Epithelial cell of proximal tubule (primary cell): Measurements from ENCODE around the gene PSMD6. TPM values are rescaled to one million over a fixed set of nuclear protein-coding genes. Genes with fewer than 3 reads are reported as not detected.

Experiments used
- DNase-seq: peaks from one replicate; pipeline ENCODE4 v3.0.0-alpha.2; 2011; ENCODE audit warnings: low read depth
- H3K4me3 ChIP-seq: 2 replicates; pipeline ENCODE4 v1.5.1; 2011; ENCODE audit warnings: low read depth, mild to moderate bottlenecking, low read length
- total RNA-seq: library from RNA; depleted of rRNA; stranded (reverse); fragments of >200 nt; gene quantifications from 2 replicates; pipeline ENCODE4 v1.2.3, GENCODE V29; 2015
- TF ChIP-seq, protein P1 (sequence below): conservative IDR thresholded peaks from 2 replicates; pipeline ENCODE4 v1.5.1; 2012; ENCODE audit warnings: low read depth, mild to moderate bottlenecking, low read length

Gene PSMD6
- total RNA-seq, 1 donor from 2014 or later: 92.1 TPM

DNA sequence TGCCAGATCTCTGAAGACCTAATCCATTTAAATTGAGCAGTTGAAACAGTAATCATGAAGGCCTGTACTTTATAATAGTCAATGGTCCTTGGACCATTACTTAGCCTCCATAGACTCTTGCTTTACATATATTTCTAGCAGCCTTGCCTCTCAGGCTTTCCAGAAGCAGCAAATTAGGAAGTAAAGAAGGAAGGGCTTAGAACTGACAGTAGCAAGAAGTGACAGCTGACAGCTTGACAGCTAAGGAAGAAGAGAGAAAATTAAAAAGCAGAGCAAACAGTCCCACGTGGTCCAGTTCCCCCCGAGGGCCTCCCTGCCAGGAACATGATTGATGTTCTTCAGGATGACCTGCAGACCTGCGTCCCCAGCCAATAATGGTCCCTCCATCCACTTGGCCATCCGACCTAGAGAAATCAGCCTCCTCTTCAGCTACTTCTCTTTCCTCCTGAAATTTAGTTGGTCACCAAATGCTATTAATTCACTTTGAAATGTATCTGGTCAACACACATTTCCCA lies 15.0 kb upstream of the PSMD6 start:
- TF ChIP-seq, protein P1, sequence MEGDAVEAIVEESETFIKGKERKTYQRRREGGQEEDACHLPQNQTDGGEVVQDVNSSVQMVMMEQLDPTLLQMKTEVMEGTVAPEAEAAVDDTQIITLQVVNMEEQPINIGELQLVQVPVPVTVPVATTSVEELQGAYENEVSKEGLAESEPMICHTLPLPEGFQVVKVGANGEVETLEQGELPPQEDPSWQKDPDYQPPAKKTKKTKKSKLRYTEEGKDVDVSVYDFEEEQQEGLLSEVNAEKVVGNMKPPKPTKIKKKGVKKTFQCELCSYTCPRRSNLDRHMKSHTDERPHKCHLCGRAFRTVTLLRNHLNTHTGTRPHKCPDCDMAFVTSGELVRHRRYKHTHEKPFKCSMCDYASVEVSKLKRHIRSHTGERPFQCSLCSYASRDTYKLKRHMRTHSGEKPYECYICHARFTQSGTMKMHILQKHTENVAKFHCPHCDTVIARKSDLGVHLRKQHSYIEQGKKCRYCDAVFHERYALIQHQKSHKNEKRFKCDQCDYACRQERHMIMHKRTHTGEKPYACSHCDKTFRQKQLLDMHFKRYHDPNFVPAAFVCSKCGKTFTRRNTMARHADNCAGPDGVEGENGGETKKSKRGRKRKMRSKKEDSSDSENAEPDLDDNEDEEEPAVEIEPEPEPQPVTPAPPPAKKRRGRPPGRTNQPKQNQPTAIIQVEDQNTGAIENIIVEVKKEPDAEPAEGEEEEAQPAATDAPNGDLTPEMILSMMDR: no peak
- no peak for DNase-seq

GRCh38 chr3:64037084-64037483 lies 13.8 kb upstream of the PSMD6 start:
- DNase-seq: no peak
- TF ChIP-seq, protein P1: no peak
- no peak overlapping the region for H3K4me3 ChIP-seq

More for the DNA sequence above, 15.0 kb upstream of the PSMD6 start:
- H3K4me3 ChIP-seq: no peak overlapping the region

- TF ChIP-seq, protein P1: no peak
- DNase-seq: no peak
- H3K4me3 ChIP-seq: no peak overlapping the region
These were observed 9.8 kb upstream of the PSMD6 start for GRCh38 chr3:64033069-64033468.

GRCh38 chr3:64031540-64032508 lies 8.5 kb upstream of the PSMD6 start:
- TF ChIP-seq, protein P1: no peak
- no peak overlapping the region for H3K4me3 ChIP-seq
- DNase-seq: no peak

DNA sequence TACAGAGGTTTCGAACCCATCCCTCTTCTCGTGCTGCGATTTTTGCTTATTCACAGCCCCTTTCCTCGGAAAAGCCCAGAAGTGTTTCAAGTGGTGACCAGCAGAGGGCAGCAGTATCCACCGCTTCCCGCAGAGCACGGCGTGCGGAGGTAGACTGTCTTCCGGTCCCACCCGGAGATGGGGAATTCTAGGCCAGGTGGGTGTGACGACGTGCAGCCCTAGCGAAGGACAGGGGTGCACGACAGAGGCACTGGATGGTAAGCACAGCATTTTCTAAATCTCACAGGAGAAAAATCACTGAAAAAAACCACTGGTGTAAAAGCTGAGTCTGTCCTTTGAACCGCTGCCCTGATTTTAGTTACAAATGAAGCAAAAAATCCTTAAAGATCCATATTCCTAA lies 7.4 kb upstream of the PSMD6 start:
- H3K4me3 ChIP-seq: peak overlapping the region; percentile 41
- TF ChIP-seq, protein P1: peak; percentile 92
- no peak for DNase-seq

DNA sequence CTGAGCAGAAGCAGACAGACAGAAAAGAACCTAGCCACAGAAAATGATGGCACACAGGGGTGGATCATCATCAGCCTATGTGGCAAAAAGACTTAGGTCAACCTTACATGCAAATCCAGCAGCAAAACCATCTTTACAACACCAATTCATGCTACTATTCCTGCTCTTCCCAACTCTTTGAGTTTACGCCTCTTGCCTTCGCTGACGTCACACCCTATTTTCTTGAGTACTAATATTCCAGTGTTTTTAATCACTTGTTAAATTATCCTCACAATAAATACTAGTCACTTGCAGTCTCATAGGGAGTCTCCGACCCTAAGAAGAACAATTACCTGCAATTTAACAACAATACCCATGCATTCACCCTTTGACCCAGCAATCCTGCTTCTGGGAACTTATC lies 6.0 kb upstream of the PSMD6 start:
- no peak for DNase-seq
- no peak overlapping the region for H3K4me3 ChIP-seq
- TF ChIP-seq, protein P1: no peak
